Activated naive CD4-positive, alpha-beta T cell (primary cell): ENCODE data around the gene SLC2A6.
A peak's percentile ranks its signal among the peaks of the same experiment; 100 is the strongest.
"Not testable (repeated sequence)": the region's sequence is repeated elsewhere in the genome, so short reads cannot be mapped to it uniquely, and the experiment has no call there.

Source experiments
- DNase-seq, 4 experiments: peaks; one replicate each; lab custom pipeline; 2025; lab: John Stamatoyannopoulos, UW

Gene SLC2A6

GRCh38 chr9:133460405-133461175 lies 18.3 kb downstream of the SLC2A6 start:
- peak in 1 of 4 experiments; percentile 56 for DNase-seq

DNA sequence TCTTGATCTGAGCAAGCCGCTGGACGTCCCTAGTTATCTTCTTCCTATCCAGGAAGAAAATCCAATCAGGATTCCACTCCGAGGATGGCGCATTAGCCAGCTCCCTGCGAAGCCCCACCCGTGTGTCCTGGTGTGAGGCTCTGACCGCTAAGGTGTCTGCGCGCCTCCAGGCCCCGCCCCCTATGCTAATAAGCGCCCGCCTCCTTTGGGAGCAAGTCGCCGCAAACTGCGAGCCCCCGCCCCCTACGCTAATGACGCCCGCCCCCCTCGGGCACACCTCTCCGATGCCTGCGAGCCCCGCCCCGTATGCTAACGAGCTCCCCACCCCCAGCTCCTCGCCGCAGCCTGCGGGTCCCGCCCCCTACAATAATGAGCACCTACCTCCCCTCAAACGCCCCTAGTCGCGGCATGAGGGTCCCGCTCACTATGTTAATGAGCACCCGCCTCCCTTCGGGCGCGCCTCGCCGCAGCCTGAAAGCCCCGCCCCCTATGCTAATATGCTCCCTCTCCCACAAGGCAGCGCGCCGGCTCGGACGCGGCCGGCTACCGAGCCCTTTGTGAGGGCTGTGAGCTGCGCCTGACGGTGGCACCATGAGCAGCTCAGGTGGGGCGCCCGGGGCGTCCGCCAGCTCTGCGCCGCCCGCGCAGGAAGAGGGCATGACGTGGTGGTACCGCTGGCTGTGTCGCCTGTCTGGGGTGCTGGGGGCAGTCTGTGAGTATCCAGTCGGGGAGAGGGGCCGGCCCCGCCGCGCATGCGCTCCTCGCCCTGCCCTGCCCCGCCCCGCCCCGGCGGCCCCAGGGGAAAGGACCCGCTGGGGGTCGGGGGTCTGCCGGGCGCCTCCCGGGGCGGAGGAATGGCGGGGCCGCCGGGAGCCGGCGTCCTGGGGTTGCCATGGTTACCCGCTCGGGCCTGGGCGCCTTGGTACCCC lies 19.2 kb downstream of the SLC2A6 start, which contains the start of gene CACFD1:
Gene CACFD1 (plus strand): TSS at position 503 of the 929 bp plus-strand sequence. CDS start 89 bp downstream, at position 592.
- peak; percentile 76 to 91 (median 80) for DNase-seq

- DNase-seq = no peak
Observed at GRCh38 chr9:133458643-133459312, 20.1 kb downstream of the SLC2A6 start.

DNA sequence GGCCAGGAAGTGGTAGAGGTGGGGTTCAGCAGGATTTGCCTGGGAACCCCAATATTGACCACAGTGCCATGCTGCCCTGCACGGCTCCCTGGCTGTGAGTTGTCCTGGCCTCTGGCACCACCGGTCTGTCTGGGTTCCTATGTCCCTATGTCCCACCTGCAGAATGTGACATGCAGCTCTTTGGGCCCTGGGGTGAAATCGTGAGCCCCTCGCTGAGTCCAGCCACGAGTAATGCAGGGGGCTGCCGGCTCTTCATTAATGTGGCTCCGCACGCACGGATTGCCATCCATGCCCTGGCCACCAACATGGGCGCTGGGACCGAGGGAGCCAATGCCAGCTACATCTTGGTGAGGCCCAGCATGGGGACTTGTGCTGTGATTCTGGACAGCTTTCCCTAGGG lies 21.2 kb downstream of the SLC2A6 start:
- no peak for DNase-seq

DNA sequence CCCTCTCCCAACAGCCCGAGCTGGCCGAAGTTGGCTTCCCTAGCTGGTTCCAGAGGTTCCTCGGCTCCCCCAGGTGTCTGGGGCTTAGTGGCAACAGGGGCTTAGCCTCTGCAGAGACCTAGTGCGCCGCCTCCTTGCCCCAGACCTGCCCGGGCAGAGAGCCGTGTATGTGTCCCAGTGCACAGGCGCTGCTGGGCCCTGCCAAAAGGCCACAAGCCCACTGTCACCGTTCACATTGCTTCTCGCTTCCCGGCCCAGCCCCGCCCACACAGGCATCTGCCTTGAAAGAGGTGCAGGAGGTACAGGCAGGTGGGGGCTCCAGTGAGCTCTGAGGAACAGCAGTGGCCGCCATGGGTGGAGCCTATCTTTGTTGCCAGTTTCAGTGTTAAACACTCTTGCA lies 21.7 kb downstream of the SLC2A6 start:
- DNase-seq = no peak

GRCh38 chr9:133456409-133456808 lies 22.5 kb downstream of the SLC2A6 start:
- DNase-seq = no peak

- no peak for DNase-seq
Observed at GRCh38 chr9:133455936-133456335, 23.0 kb downstream of the SLC2A6 start.

GRCh38 chr9:133454943-133455673 lies 23.8 kb downstream of the SLC2A6 start:
- DNase-seq = no peak

- no peak for DNase-seq
Observed at GRCh38 chr9:133454325-133454724, 24.6 kb downstream of the SLC2A6 start.

GRCh38 chr9:133453651-133454050 lies 25.2 kb downstream of the SLC2A6 start:
- no peak for DNase-seq

DNA sequence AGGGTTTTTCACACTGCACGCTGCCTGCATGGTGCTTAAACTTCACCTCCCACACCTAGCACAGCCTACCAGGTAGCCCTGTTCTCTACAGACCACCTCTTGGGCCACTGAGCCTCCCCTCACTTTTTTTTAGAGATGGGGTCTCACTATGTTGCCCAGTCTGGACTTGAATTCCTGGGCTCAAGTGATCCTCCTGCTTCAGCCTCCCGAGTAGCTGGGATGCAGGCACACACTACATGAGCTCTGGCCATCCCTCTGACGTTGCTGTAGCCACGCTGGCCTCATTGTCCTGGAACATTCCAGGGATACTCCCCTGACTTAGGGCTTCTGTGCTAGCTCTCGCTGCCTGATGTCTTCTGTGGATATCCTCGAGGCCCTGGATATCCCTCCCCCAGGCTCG lies 26.3 kb downstream of the SLC2A6 start:
- DNase-seq = no peak

DNA sequence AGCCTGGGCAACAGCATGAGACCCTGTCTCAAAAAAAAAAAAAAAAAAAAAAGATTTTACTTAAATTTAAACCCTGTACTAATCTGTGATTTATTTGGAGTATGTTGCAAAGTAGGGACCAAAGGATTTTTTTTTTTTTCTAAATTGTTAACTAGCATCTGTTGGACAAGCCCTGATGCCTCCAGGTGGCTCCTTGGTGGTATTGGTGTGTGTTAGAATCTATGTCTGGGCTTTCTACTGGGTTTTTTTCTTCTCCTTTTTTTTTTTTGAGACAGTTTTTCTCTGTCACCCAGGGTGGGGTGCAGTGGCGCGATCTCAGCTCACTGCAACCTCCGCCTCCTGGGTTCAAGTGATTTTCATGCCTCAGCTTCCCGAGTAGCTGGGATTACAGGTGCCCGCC lies 27.0 kb downstream of the SLC2A6 start:
- not testable (repeated sequence) for DNase-seq

- no peak for DNase-seq
Observed at GRCh38 chr9:133449760-133450159, 29.1 kb downstream of the SLC2A6 start.

GRCh38 chr9:133448487-133448972 lies 30.4 kb downstream of the SLC2A6 start:
- DNase-seq = no peak

DNA sequence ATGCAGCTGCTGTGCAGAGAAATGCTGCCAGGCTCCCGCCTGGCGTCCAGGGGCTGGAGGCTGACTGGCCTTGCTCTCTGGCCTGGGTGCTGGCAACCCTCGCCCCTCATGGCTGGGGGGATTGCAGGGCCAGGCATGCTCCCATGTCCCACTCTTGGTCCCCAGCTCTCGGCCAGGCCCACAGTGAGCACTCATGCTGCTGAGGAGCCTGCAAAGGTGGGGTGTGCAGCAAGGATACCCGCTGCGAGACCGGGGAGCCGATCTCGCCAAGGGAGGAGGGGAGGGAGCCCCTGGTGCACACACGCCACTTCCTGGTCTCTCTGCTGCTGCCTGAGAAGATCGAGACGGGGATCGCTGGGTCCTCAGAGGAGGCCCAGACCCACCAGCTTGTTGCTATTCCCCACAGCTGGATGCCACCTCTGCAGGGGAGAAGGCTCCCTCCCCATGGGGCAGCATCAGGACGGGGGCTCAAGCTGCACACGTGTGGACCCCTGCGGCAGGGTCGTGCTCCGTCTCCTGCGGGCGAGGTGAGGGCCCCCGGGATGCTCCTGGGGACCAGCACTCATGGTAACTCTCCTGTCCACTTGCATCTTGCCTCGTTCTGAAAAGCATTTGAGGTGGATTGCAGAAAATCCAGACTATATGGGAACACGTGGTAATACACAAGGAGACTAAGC lies 33.5 kb downstream of the SLC2A6 start:
- no peak for DNase-seq

- DNase-seq = no peak
Observed at GRCh38 chr9:133443982-133444381, 34.9 kb downstream of the SLC2A6 start.

DNA sequence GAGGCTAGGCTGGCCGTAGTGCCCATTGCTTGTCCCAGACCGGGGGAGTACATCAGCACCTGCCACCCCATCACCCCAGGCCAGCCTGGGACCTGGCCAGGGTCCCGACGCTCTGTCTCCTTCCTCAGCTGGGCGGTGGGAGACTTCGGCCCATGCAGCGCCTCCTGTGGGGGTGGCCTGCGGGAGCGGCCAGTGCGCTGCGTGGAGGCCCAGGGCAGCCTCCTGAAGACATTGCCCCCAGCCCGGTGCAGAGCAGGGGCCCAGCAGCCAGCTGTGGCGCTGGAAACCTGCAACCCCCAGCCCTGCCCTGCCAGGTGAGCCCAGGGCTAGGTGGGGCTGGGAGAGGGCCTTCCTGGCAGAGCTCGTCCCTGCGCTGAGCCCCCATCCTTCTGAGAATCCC lies 35.7 kb downstream of the SLC2A6 start:
- no peak for DNase-seq

GRCh38 chr9:133441571-133441970 lies 37.3 kb downstream of the SLC2A6 start:
- no peak for DNase-seq

- DNase-seq = no peak
Observed at GRCh38 chr9:133440874-133441273, 38.0 kb downstream of the SLC2A6 start.

DNA sequence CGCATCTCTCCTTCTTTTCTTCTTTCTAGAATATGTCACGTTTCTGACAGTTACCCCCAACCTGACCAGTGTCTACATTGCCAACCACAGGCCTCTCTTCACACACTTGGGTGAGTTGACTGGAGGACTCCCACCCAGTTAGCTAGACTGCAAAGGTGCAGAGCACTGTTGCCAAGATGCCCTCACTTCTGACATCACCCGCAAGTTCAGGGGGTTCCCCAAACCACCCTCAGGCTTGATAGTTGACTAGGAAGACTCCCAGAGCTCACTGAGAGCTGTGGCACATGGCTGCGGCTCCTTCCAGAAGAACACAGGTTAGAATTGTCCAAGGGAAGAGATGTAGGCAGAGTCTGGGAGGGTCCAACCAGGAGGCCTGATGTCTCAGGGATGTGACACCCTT lies 39.6 kb downstream of the SLC2A6 start:
- DNase-seq = no peak
